Activated naive CD8-positive, alpha-beta T cell treated with anti-CD3 and anti-CD28 coated beads for 36 hours (primary cell): ENCODE results near the gene ARMH3. TPM values are rescaled to one million over a fixed set of nuclear protein-coding genes. Genes with fewer than 3 reads are reported as not detected.

Experiments
- DNase-seq: peaks from one replicate; pipeline ENCODE4 v3.0.0; 2021
- H3K27ac Mint-ChIP-seq: one replicate; pipeline ENCODE4 v1.8.0; 2022; ENCODE audit warnings: mild to moderate bottlenecking, moderate library complexity, mixed read lengths
- H3K27me3 Mint-ChIP-seq: one replicate; pipeline ENCODE4 v1.8.0; 2022; ENCODE audit warnings: mild to moderate bottlenecking, mixed read lengths
- H3K36me3 Mint-ChIP-seq: one replicate; pipeline ENCODE4 v1.8.0; 2021; ENCODE audit warnings: mild to moderate bottlenecking, mixed read lengths
- H3K4me1 Mint-ChIP-seq: one replicate; pipeline ENCODE4 v1.8.0; 2021; ENCODE audit warnings: mixed read lengths
- H3K4me3 Mint-ChIP-seq: one replicate; pipeline ENCODE4 v1.8.0; 2022; ENCODE audit warnings: mild to moderate bottlenecking, moderate library complexity, mixed read lengths
- H3K9me3 Mint-ChIP-seq: one replicate; pipeline ENCODE4 v1.8.0; 2022; ENCODE audit warnings: mixed read lengths
- total RNA-seq, 2 experiments: library from RNA; stranded (reverse); gene quantifications; one replicate each; pipeline ENCODE4 v1.2.3, GENCODE V29; 2021

The ARMH3 gene
- total RNA-seq, 2 experiments from 2014 or later: 21.5 to 21.9 TPM

GRCh38 chr10:101892782-101893391, 163.1 kb downstream of the ARMH3 start:
- DNase-seq: no peak
- Mint-ChIP-seq H3K4me1 (peaks cover 22% of the 10 kb centered on the region), H3K27ac (no peak overlapping the region), H3K9me3 (no peaks in the 10 kb centered on the region), H3K27me3 (no peaks in the 10 kb centered on the region), H3K4me3 (no peak overlapping the region), H3K36me3 (peaks cover 6% of the 10 kb centered on the region)

GRCh38 chr10:101889256-101890210, 166.4 kb downstream of the ARMH3 start:
- no peak overlapping the region for H3K27ac Mint-ChIP-seq
- peaks cover 5% of the 10 kb centered on the region for H3K36me3 Mint-ChIP-seq
- H3K4me3 Mint-ChIP-seq: no peak overlapping the region
- DNase-seq: peak; percentile 55
- H3K9me3 Mint-ChIP-seq: no peaks in the 10 kb centered on the region
- no peaks in the 10 kb centered on the region for H3K27me3 Mint-ChIP-seq
- peaks cover 5% of the 10 kb centered on the region for H3K4me1 Mint-ChIP-seq

- DNase-seq: no peak
- Mint-ChIP-seq H3K4me1 (peaks cover 5% of the 10 kb centered on the region), H3K9me3 (no peaks in the 10 kb centered on the region), H3K27me3 (no peaks in the 10 kb centered on the region), H3K36me3 (peaks cover 5% of the 10 kb centered on the region), H3K27ac (no peak overlapping the region), H3K4me3 (no peak overlapping the region)
These were observed 167.6 kb downstream of the ARMH3 start for GRCh38 chr10:101888251-101888949.

- Mint-ChIP-seq H3K27me3 (no peaks in the 10 kb centered on the region), H3K4me1 (peaks cover 5% of the 10 kb centered on the region), H3K27ac (no peak overlapping the region), H3K9me3 (no peaks in the 10 kb centered on the region), H3K4me3 (no peak overlapping the region), H3K36me3 (peaks cover 5% of the 10 kb centered on the region)
- no peak for DNase-seq
These were observed 168.2 kb downstream of the ARMH3 start for GRCh38 chr10:101887775-101888174.

- peaks cover 5% of the 10 kb centered on the region for H3K4me1 Mint-ChIP-seq
- no peaks in the 10 kb centered on the region for H3K9me3 Mint-ChIP-seq
- no peaks in the 10 kb centered on the region for H3K27me3 Mint-ChIP-seq
- H3K27ac Mint-ChIP-seq: no peak overlapping the region
- no peak overlapping the region for H3K4me3 Mint-ChIP-seq
- DNase-seq: no peak
- H3K36me3 Mint-ChIP-seq: peaks cover 5% of the 10 kb centered on the region
These were observed 169.3 kb downstream of the ARMH3 start for GRCh38 chr10:101886521-101887312.

- Mint-ChIP-seq H3K4me3 (no peak overlapping the region), H3K27ac (no peak overlapping the region), H3K36me3 (peaks cover 6% of the 10 kb centered on the region), H3K4me1 (peaks cover 5% of the 10 kb centered on the region), H3K27me3 (no peaks in the 10 kb centered on the region), H3K9me3 (no peaks in the 10 kb centered on the region)
- DNase-seq: no peak
These were observed 174.8 kb downstream of the ARMH3 start for GRCh38 chr10:101881036-101881774.

GRCh38 chr10:101880232-101880573, 175.8 kb downstream of the ARMH3 start:
- Mint-ChIP-seq H3K9me3 (no peaks in the 10 kb centered on the region), H3K27me3 (no peaks in the 10 kb centered on the region), H3K27ac (no peak overlapping the region), H3K36me3 (peaks cover 3% of the 10 kb centered on the region), H3K4me3 (no peak overlapping the region), H3K4me1 (peaks cover 8% of the 10 kb centered on the region)
- DNase-seq: no peak

- no peaks in the 10 kb centered on the region for H3K27me3 Mint-ChIP-seq
- no peak for DNase-seq
- no peak overlapping the region for H3K27ac Mint-ChIP-seq
- H3K9me3 Mint-ChIP-seq: no peaks in the 10 kb centered on the region
- no peak overlapping the region for H3K4me3 Mint-ChIP-seq
- H3K36me3 Mint-ChIP-seq: peaks cover 3% of the 10 kb centered on the region
- peaks cover 10% of the 10 kb centered on the region for H3K4me1 Mint-ChIP-seq
These were observed 176.3 kb downstream of the ARMH3 start for GRCh38 chr10:101879456-101880231.

GRCh38 chr10:101878869-101879268, 177.1 kb downstream of the ARMH3 start:
- Mint-ChIP-seq H3K27ac (no peak overlapping the region), H3K4me3 (no peak overlapping the region), H3K9me3 (no peaks in the 10 kb centered on the region), H3K36me3 (peaks cover 3% of the 10 kb centered on the region), H3K4me1 (peaks cover 10% of the 10 kb centered on the region), H3K27me3 (no peaks in the 10 kb centered on the region)
- no peak for DNase-seq

- no peak for DNase-seq
- Mint-ChIP-seq H3K9me3 (no peaks in the 10 kb centered on the region), H3K27ac (no peak overlapping the region)
These were observed 180.8 kb downstream of the ARMH3 start for GRCh38 chr10:101875068-101875688.

GRCh38 chr10:101874252-101874651, 181.7 kb downstream of the ARMH3 start:
- Mint-ChIP-seq H3K27ac (no peak overlapping the region), H3K27me3 (no peaks in the 10 kb centered on the region), H3K4me1 (peaks cover 7% of the 10 kb centered on the region), H3K9me3 (no peaks in the 10 kb centered on the region), H3K4me3 (no peak overlapping the region), H3K36me3 (peaks cover 3% of the 10 kb centered on the region)
- no peak for DNase-seq

More at GRCh38 chr10:101875068-101875688, 180.8 kb downstream of the ARMH3 start:
- H3K4me1 Mint-ChIP-seq: peaks cover 10% of the 10 kb centered on the region
- no peak overlapping the region for H3K4me3 Mint-ChIP-seq
- H3K27me3 Mint-ChIP-seq: no peaks in the 10 kb centered on the region
- peaks cover 3% of the 10 kb centered on the region for H3K36me3 Mint-ChIP-seq

GRCh38 chr10:101867931-101868330, 188.0 kb downstream of the ARMH3 start:
- no peak overlapping the region for H3K27ac Mint-ChIP-seq
- H3K9me3 Mint-ChIP-seq: no peaks in the 10 kb centered on the region
- peaks cover 23% of the 10 kb centered on the region for H3K36me3 Mint-ChIP-seq
- H3K27me3 Mint-ChIP-seq: no peaks in the 10 kb centered on the region
- no peaks in the 10 kb centered on the region for H3K4me1 Mint-ChIP-seq
- H3K4me3 Mint-ChIP-seq: no peak overlapping the region
- DNase-seq: no peak

GRCh38 chr10:101859530-101859929, 196.4 kb downstream of the ARMH3 start:
- H3K4me3 Mint-ChIP-seq: no peak overlapping the region

More at GRCh38 chr10:101859530-101859929, 196.4 kb downstream of the ARMH3 start:
- Mint-ChIP-seq H3K36me3 (peaks cover 40% of the 10 kb centered on the region), H3K27ac (no peak overlapping the region), H3K9me3 (peaks cover 9% of the 10 kb centered on the region), H3K4me1 (peaks cover 5% of the 10 kb centered on the region), H3K27me3 (no peaks in the 10 kb centered on the region)
- no peak for DNase-seq
